GM10248 (cell line): ENCODE data around the gene PBX3.

Experiments used
- CTCF ChIA-PET: fragments of 300-600 bp; sonication (Branson Sonifier 250); formaldehyde crosslinking; extraction: SDS; loops from one replicate; lab custom pipeline; 2021; ENCODE audit warnings: antibody characterized with exemption; lab: Yijun Ruan, JAX
- POLR2A ChIA-PET: fragments of 350-650 bp; sonication (Branson Sonifier 250); formaldehyde crosslinking; extraction: SDS; loops from one replicate; lab custom pipeline; 2020; ENCODE audit warnings: antibody characterized with exemption; lab: Yijun Ruan, JAX
- DNase-seq: peaks from one replicate; pipeline ENCODE4 v3.0.0; 2012; ENCODE audit errors: extremely low spot score
- CTCF ChIP-seq: IDR thresholded peaks from 2 replicates; pipeline ENCODE4 v1.5.1; 2012; ENCODE audit warnings: mild to moderate bottlenecking, low read depth; ENCODE audit errors: extremely low read depth, missing control alignments, control extremely low read depth

The PBX3 gene

DNA sequence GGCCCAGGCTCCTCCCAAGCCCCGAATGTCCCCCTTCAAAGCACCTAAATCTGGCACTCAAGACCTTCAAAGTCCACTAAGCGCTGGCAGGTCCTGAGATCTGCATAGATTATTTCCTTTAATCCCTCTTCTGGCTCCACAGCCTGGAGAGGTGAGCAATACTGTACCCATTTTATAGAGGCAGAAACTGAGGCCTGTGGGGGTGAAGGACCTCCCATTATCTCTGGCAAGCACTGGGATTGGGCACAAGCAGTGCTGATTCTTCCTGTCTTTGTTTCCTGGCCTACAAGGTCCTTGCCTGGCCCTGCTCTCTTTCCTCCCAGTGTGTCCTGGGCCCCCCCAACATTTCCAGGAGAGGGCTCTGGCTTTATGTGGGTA, 252.3 kb downstream of the PBX3 start:
- ChIA-PET POLR2A (no interaction called here), CTCF (no interaction called here)
- TF ChIP-seq CTCF = no peak
- no peak for DNase-seq

- CTCF ChIA-PET = no interaction called here
- DNase-seq = no peak
- no peak for TF ChIP-seq CTCF
- POLR2A ChIA-PET = no interaction called here
These were observed 253.1 kb downstream of the PBX3 start for GRCh38 chr9:126000256-126000655.

DNA sequence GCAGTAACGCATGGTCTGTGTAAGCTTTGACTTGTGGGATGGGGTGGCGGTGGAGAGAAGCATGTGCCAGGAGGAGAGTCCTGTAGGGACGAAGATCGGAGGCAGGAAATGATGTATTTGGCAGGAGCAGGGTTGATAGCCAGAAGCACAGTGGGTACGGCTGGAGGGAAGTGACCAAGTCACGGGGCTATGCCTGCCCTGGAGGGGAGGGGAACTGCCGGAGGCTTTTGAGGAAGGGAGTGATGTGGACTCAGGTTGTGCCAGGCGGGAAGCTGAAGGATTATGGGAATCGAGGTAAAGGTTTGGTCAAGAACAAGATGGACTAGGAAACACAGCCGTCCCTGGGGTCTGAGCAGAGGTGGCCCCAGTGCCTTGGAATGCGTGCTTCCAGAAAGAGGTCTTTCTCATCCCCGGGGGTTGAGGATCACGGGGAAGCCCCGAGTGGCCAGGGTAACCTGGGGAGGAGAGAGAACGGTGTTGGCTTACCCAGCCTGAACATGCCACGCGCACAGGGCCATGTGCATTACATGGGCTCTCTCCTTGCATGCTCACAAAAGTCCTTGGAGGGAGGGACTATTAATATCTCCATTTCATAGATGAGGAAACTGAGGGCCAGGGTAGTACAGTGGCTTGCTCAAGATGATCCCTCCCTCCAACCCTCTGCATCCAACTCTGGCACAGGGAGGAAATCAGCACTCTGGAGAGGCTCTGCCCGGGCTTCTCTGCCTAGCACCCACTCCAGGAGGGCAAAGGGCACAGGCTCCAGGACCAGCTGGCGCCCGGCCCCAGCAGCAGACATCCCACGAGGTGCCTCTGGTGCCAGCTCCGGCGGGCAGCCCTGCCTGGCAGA, 253.8 kb downstream of the PBX3 start:
- CTCF ChIA-PET = no interaction called here

DNA sequence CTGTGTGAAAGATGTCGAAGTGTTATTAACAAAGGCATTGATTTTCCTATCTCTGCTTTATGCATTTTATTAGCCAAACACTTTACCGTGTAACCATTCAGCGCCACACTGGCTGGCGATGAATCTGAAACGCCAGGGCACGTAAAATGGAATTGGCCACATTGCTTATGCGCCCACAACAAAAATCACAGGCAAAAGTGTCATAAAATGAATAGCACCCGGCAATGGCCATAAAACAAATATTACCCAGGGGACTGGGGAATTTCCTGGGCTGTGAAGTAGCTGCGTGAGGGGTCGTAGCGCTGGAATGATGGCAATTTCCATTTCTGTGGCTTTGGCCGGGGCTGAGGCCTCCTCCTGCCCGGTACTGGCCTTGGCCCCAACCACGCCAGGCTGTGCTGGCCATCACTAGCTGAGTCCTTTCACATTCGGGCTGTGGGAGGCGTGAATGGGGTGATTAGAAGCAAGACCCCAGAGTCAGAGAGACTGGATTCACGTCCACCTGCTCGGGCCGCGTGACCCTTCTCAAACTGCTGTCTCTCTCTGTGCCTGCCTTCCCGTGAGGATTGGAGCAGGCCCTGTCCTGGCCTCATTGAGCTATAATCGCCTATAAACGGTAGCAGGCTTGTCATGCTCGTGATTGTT, 254.5 kb downstream of the PBX3 start:
- CTCF ChIA-PET = no interaction called here
- DNase-seq = no peak
- no peak for TF ChIP-seq CTCF
- POLR2A ChIA-PET = no interaction called here

More for the DNA sequence above, 253.8 kb downstream of the PBX3 start:
- DNase-seq = no peak
- POLR2A ChIA-PET = no interaction called here
- no peak for TF ChIP-seq CTCF

DNA sequence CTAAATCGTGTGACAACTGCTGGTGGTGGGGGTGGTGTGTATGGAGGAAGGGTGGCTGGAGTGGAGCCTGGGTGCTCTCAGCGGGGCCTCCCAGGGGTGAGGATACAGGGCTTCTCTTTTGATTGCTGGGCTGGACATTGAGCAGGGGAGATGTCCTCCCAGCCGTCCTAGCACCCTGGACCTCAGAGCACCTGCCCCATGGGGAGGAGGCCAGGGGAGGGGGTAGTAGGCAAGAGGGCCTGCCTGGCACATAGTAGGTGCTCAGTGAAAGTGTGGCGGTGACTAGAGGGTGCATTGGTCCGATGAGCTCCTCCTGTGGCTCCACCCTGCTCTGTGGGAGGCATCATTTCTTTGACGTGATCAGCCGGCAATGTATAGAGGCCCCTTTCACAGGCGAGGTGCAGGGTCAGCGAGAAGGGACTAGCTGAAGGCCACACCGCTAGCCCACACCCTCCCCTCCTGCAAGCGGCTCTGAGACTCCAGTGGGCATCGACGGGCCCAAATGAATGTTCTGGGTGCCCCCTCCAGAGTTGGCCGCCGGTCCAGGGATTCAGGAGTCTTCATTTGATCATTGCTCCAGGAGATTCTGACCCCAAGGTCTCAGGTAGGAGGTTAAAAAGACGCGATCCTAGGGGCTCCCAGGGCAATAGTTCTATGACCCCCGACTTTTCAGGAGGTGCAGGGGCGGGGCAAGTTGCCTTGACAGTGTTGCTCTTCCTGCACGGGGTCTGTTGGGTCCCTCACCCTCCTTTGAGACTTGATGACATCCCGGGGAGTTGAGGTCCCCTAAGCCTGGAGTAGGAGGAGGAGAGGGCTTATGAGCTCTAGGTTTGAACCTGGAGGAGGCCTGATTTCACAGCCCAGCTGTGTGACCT, 255.5 kb downstream of the PBX3 start:
- CTCF ChIA-PET = no interaction called here
- DNase-seq = no peak
- TF ChIP-seq CTCF = no peak
- POLR2A ChIA-PET = no interaction called here

DNA sequence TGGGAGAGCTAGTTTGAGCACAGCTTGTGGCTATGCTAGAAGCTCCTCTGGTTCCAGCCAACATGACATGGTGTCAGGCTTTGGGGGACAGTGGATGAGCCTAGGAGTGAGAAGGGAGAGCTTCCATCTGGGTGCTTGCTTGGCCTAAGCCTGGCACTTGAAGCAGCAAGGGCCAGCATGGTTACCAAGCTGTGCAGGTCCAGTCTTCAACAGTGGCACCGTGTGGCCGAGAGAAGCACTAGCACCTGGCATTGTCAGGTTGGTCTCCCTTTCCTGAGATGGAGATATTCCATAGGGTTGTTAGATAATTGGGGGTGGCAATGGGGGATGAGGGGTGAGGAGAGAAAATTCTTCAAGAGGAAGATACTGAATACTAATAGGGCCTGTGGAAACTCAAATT, 261.9 kb downstream of the PBX3 start:
- no peak for TF ChIP-seq CTCF
- ChIA-PET CTCF (interaction anchor here (1.5 kb wide), 1 partner anchor 11 kb away, joined by 3 read pairs; no protein-coding TSS in a partner anchor), POLR2A (no interaction called here)
- DNase-seq = no peak
